Hepatocyte (in vitro differentiated cells): Measurements from ENCODE around the gene ADAMTSL1. TPM values are rescaled to one million over a fixed set of nuclear protein-coding genes. Genes with fewer than 3 reads are reported as not detected.
A peak's percentile ranks its signal among the peaks of the same experiment; 100 is the strongest.

Experiments
- DNase-seq: peaks from one replicate; pipeline ENCODE4 v3.0.0-alpha.2; 2016; ENCODE audit warnings: low spot score
- H2AFZ ChIP-seq: fragments of 200-600 bp; sonication (generic); 2 replicates; pipeline ENCODE4 v1.6.0; 2016; ENCODE audit warnings: antibody characterized with exemption, mild to moderate bottlenecking
- H3K27ac ChIP-seq: fragments of 200-600 bp; sonication (generic); 2 replicates; pipeline ENCODE4 v1.5.1; 2016; ENCODE audit warnings: mild to moderate bottlenecking
- H3K27me3 ChIP-seq: fragments of 200-600 bp; sonication (generic); 2 replicates; pipeline ENCODE4 v1.6.1; 2016
- H3K36me3 ChIP-seq: fragments of 200-600 bp; sonication (generic); replicated peaks from 2 replicates; pipeline ENCODE4 v1.5.1; 2016; ENCODE audit warnings: low read depth; ENCODE audit not compliant: insufficient read depth
- H3K4me1 ChIP-seq: fragments of 200-600 bp; sonication (generic); 2 replicates; pipeline ENCODE4 v1.5.1; 2016; ENCODE audit warnings: mild to moderate bottlenecking, moderate library complexity; ENCODE audit not compliant: insufficient read depth
- H3K4me2 ChIP-seq: fragments of 200-600 bp; sonication (generic); 2 replicates; pipeline ENCODE4 v1.6.0; 2016
- H3K4me3 ChIP-seq: fragments of 200-600 bp; sonication (generic); 2 replicates; pipeline ENCODE4 v1.5.1; 2016; ENCODE audit warnings: mild to moderate bottlenecking
- H3K79me2 ChIP-seq: fragments of 200-600 bp; sonication (generic); 2 replicates; pipeline ENCODE4 v1.6.0; 2017; ENCODE audit warnings: mild to moderate bottlenecking
- H3K9me2 ChIP-seq: fragments of 200-600 bp; sonication (generic); replicated peaks from 2 replicates; pipeline ENCODE4 v1.6.0; 2017; ENCODE audit warnings: mild to moderate bottlenecking; ENCODE audit not compliant: insufficient read depth
- H3K9me3 ChIP-seq: fragments of 200-600 bp; sonication (generic); 2 replicates; pipeline ENCODE4 v1.5.1; 2016; ENCODE audit warnings: low read depth, mild to moderate bottlenecking
- H4K20me1 ChIP-seq: fragments of 200-600 bp; sonication (generic); 2 replicates; pipeline ENCODE4 v1.6.0; 2016; ENCODE audit warnings: mild to moderate bottlenecking; ENCODE audit not compliant: insufficient read depth, poor library complexity, severe bottlenecking
- EZH2 ChIP-seq: fragments of 200-600 bp; sonication (generic); IDR thresholded peaks from 2 replicates; pipeline ENCODE4 v1.6.1; 2016; ENCODE audit warnings: antibody characterized with exemption, mild to moderate bottlenecking, borderline replicate concordance
- EZH2phosphoT487 ChIP-seq: fragments of 200-600 bp; sonication (generic); IDR thresholded peaks from one replicate; pipeline ENCODE4 v1.6.1; 2018; ENCODE audit warnings: antibody characterized with exemption, mild to moderate bottlenecking, low read depth, moderate library complexity; ENCODE audit not compliant: unreplicated experiment, severe bottlenecking
- WGBS: methylation state at CpG from one replicate; pipeline ENCODE4 v1.1.6; 2016; ENCODE audit warnings: low lambda C conversion rate; ENCODE audit errors: missing lambda C conversion rate; 5-methylcytosine and 5-hydroxymethylcytosine counted together
- polyA plus RNA-seq: library from polyadenylated mRNA; unstranded; fragments of >200 nt; fragmentation: Nextera tagmentation; extraction: Ambion mirVana; gene quantifications from 2 replicates; pipeline ENCODE4 v1.2.1, GENCODE V29; 2016
- total RNA-seq: library from RNA; depleted of rRNA; stranded (reverse); fragments of >200 nt; gene quantifications from 2 replicates; pipeline ENCODE4 v1.2.3, GENCODE V29; 2014
- TF ChIP-seq, protein P1 (sequence below): fragments of 200-600 bp; sonication (generic); IDR thresholded peaks from 2 replicates; pipeline ENCODE4 v1.5.1; 2016; ENCODE audit warnings: antibody characterized with exemption, mild to moderate bottlenecking; ENCODE audit not compliant: poor library complexity

Gene ADAMTSL1
- total and polyA plus RNA-seq, 2 experiments from 2014 or later: 7.2 to 24.0 TPM

DNA sequence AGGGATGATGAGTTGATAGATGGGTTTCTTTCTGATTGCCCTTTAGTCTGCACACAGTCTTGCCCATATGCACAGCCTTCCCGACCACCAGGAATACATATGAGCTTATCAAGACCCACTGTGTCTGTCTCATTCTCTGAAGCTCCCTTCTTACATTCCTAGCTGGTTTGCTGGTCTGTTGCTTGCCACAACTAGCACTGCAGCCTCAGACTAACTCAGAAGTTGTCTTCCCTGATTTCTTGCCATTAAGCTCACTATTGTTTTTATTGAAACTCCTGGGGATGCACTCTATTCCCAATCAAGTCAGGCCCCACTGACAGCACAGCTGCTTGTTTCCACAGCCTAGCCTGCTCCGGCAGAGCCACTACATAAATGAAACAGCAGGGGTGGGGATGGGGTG, 461.6 kb downstream of the ADAMTSL1 start:
- H2AFZ ChIP-seq: no peak overlapping the region
- no peak overlapping the region for H3K27ac ChIP-seq
- no peaks in the 10 kb centered on the region for H3K4me1 ChIP-seq
- no peaks in the 10 kb centered on the region for H3K36me3 ChIP-seq
- 70% methylated on average over 2 of the region's 2 CpGs for WGBS
- H3K79me2 ChIP-seq: no peaks in the 10 kb centered on the region
- no peak overlapping the region for H3K4me3 ChIP-seq
- no peak for TF ChIP-seq EZH2
- no peak for TF ChIP-seq EZH2phosphoT487
- TF ChIP-seq, protein P1, sequence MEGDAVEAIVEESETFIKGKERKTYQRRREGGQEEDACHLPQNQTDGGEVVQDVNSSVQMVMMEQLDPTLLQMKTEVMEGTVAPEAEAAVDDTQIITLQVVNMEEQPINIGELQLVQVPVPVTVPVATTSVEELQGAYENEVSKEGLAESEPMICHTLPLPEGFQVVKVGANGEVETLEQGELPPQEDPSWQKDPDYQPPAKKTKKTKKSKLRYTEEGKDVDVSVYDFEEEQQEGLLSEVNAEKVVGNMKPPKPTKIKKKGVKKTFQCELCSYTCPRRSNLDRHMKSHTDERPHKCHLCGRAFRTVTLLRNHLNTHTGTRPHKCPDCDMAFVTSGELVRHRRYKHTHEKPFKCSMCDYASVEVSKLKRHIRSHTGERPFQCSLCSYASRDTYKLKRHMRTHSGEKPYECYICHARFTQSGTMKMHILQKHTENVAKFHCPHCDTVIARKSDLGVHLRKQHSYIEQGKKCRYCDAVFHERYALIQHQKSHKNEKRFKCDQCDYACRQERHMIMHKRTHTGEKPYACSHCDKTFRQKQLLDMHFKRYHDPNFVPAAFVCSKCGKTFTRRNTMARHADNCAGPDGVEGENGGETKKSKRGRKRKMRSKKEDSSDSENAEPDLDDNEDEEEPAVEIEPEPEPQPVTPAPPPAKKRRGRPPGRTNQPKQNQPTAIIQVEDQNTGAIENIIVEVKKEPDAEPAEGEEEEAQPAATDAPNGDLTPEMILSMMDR: no peak
- DNase-seq: no peak
- H3K27me3 ChIP-seq: no peaks in the 10 kb centered on the region
- H3K9me2 ChIP-seq: no peaks in the 10 kb centered on the region
- H3K9me3 ChIP-seq: no peaks in the 10 kb centered on the region
- H4K20me1 ChIP-seq: no peaks in the 10 kb centered on the region
- no peak overlapping the region for H3K4me2 ChIP-seq

DNA sequence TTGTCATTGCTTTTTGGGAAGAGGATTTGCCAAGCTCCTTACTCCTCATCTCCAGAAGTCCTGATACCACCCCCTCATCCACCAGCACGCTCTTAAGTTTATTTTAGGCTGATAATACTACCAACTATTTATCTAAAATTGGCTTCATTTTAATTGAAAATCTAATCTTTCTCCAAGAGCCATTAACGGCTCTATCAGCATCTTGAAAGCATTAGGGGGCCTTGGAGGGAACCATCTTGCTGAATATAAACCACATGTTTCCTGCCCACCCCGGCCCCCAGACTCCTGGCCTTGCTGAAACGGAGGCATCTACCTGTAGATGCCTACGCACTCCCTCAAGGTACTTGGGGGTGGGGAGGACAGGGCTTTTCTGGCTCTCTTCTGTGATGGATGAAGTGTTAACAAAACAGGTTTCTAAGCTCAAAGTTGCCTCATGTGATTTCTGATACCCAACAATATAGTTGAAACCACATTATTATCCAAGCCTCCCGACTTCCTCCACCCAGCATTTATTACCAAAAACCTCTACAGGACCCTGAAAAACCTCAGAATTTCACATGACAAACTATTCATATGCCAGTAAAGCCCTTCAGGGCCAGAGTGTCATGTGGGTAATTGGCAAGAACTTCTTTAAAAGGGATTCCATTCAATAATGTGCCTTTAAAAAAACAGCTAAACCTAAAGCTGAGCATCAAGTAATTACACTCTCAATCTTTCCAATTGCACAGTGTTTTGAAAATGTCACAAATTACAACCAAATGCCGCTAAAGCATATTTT, 462.3 kb downstream of the ADAMTSL1 start:
- no peak overlapping the region for H2AFZ ChIP-seq

DNA sequence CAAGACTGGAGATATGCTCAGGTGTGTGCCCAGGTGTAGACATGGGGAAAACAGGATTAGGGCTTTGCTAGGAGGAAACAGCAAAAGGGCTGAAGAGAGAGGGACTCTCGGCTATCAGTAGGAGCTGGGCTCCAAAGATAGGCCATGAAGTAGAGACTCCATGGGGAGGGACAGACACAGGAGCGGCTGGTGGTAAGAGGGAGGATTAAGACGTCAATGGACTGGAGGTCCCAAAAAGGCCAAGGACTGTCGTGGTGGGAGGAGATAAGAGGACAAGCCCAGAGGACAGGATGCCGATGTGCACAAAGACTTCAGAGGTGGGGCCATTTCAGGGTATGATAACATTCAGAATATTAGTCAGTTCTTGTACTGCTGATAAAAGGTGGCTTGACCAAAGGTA, 466.0 kb downstream of the ADAMTSL1 start:
- H3K9me3 ChIP-seq: no peaks in the 10 kb centered on the region
- H4K20me1 ChIP-seq: no peaks in the 10 kb centered on the region
- H2AFZ ChIP-seq: no peak overlapping the region
- no peak for DNase-seq
- H3K4me3 ChIP-seq: no peak overlapping the region
- H3K27ac ChIP-seq: peak overlapping the region; percentile 26
- no peak for TF ChIP-seq EZH2
- TF ChIP-seq, protein P1: no peak
- no peak for TF ChIP-seq EZH2phosphoT487
- H3K27me3 ChIP-seq: no peaks in the 10 kb centered on the region
- no peak overlapping the region for H3K4me2 ChIP-seq
- no peaks in the 10 kb centered on the region for H3K9me2 ChIP-seq
- no peaks in the 10 kb centered on the region for H3K4me1 ChIP-seq
- 68% methylated on average over 5 of the region's 5 CpGs for WGBS
- no peaks in the 10 kb centered on the region for H3K36me3 ChIP-seq
- H3K79me2 ChIP-seq: no peaks in the 10 kb centered on the region

More for the DNA sequence above, 462.3 kb downstream of the ADAMTSL1 start:
- H4K20me1 ChIP-seq: no peaks in the 10 kb centered on the region
- no peak overlapping the region for H3K27ac ChIP-seq
- no peaks in the 10 kb centered on the region for H3K9me3 ChIP-seq
- H3K79me2 ChIP-seq: no peaks in the 10 kb centered on the region
- H3K4me2 ChIP-seq: no peak overlapping the region
- no peaks in the 10 kb centered on the region for H3K36me3 ChIP-seq
- H3K27me3 ChIP-seq: no peaks in the 10 kb centered on the region
- H3K4me1 ChIP-seq: no peaks in the 10 kb centered on the region
- DNase-seq: no peak
- H3K9me2 ChIP-seq: no peaks in the 10 kb centered on the region
- WGBS: 55% methylated on average over 6 of the region's 7 CpGs
- H3K4me3 ChIP-seq: no peak overlapping the region
- TF ChIP-seq EZH2phosphoT487 (no peak), EZH2 (no peak)
- TF ChIP-seq, protein P1: no peak
